ENCODE results near the gene SIK3. TPM values are rescaled to one million over a fixed set of nuclear protein-coding genes. Genes with fewer than 3 reads are reported as not detected.

The SIK3 gene
- total RNA-seq, 2 donors from 2014 or later, result 37.2 to 43.5 TPM

- H3K27ac Mint-ChIP-seq, result no peak overlapping the region
Measured at GRCh38 chr11:116862185-116862584, 236.0 kb downstream of the SIK3 start.

DNA sequence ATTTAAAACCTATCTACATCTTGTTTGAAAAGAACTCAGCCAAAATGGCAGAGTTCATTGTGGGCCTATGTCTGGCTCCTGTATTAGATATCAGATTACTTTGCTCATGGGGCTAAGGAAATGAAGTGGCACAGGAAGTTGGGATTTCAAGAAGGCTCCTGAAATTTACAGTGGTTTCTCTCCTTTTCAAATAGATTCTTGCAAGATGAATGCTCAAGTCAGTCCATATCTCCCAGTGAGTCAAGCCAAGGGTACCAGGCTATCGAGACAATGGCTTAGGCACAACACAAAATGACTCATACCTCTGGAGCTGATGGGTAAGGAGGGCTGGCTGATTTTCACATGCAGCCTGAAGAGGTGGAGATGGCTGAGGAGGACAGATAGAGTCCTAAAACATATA, 236.7 kb downstream of the SIK3 start:
- no peak overlapping the region for H3K27ac ChIP-seq (ENCODE audit: low read depth, low read length)
- no peak overlapping the region for H3K9ac ChIP-seq (ENCODE audit: extremely low read depth, low read length, poor library complexity, severe bottlenecking)
- WGBS, 2 experiments (ENCODE audit: insufficient coverage in 1 of 2, insufficient read length in 1 of 2), result 96% methylated on average over 1 of the region's 1 CpG; no CpG with 5 or more reads in 1 of the 2 experiments
- H3K4me3 ChIP-seq (ENCODE audit: low read length), result no peak overlapping the region
- no peaks in the 10 kb centered on the region for H3K9me3 Mint-ChIP-seq
- no peak for TF ChIP-seq CTCF (conservative IDR thresholded peaks at IDR 0.05)
- no peak overlapping the region for H3K27ac Mint-ChIP-seq
- no peaks in the 10 kb centered on the region for H3K27me3 ChIP-seq (ENCODE audit: control insufficient read depth, insufficient read depth, low read length, poor library complexity, severe bottlenecking)
- no peak for DNase-seq
- H3K4me3 Mint-ChIP-seq, result no peak overlapping the region
- peaks cover 66% of the 10 kb centered on the region for H3K36me3 Mint-ChIP-seq (ENCODE audit: low read depth)
- peaks cover 6% of the 10 kb centered on the region for H3K4me1 Mint-ChIP-seq
- peaks cover 4% of the 10 kb centered on the region for H3K4me1 ChIP-seq (ENCODE audit: control insufficient read depth, insufficient read depth, low read length)
- no peaks in the 10 kb centered on the region for H3K27me3 Mint-ChIP-seq (ENCODE audit: insufficient read depth)
- H3K36me3 ChIP-seq (ENCODE audit: control insufficient read depth, insufficient read depth, low read length), result peaks cover 85% of the 10 kb centered on the region
- H3K9me3 ChIP-seq (ENCODE audit: control insufficient read depth, low read length), result no peaks in the 10 kb centered on the region

More at GRCh38 chr11:116862185-116862584, 236.0 kb downstream of the SIK3 start:
- Histone ChIP-seq H3K27ac (ENCODE audit: low read depth, low read length) (no peak overlapping the region), H3K9me3 (ENCODE audit: control insufficient read depth, low read length) (no peaks in the 10 kb centered on the region), H3K4me3 (ENCODE audit: low read length) (no peak overlapping the region), H3K36me3 (ENCODE audit: control insufficient read depth, insufficient read depth, low read length) (peaks cover 85% of the 10 kb centered on the region), H3K9ac (ENCODE audit: extremely low read depth, low read length, poor library complexity, severe bottlenecking) (no peak overlapping the region), H3K4me1 (ENCODE audit: control insufficient read depth, insufficient read depth, low read length) (peaks cover 4% of the 10 kb centered on the region), H3K27me3 (ENCODE audit: control insufficient read depth, insufficient read depth, low read length, poor library complexity, severe bottlenecking) (no peaks in the 10 kb centered on the region)
- Mint-ChIP-seq H3K4me1 (peaks cover 6% of the 10 kb centered on the region), H3K4me3 (no peak overlapping the region), H3K36me3 (ENCODE audit: low read depth) (peaks cover 66% of the 10 kb centered on the region), H3K27me3 (ENCODE audit: insufficient read depth) (no peaks in the 10 kb centered on the region), H3K9me3 (no peaks in the 10 kb centered on the region)
- WGBS, 2 experiments (ENCODE audit: insufficient coverage in 1 of 2, insufficient read length in 1 of 2), result 91 to 100% methylated on average over 2 to 3 of the region's 3 CpGs
- TF ChIP-seq CTCF (conservative IDR thresholded peaks at IDR 0.05), result no peak
- DNase-seq, result no peak

- Mint-ChIP-seq H3K27me3 (ENCODE audit: insufficient read depth) (no peaks in the 10 kb centered on the region), H3K4me3 (no peak overlapping the region), H3K36me3 (ENCODE audit: low read depth) (peaks cover 71% of the 10 kb centered on the region), H3K4me1 (peaks cover 6% of the 10 kb centered on the region), H3K27ac (no peak overlapping the region), H3K9me3 (no peaks in the 10 kb centered on the region)
- 97% methylated on average over 6 of the region's 6 CpGs; no CpG with 5 or more reads in 1 of the 2 experiments for WGBS, 2 experiments (ENCODE audit: insufficient coverage in 1 of 2, insufficient read length in 1 of 2)
- Histone ChIP-seq H3K4me1 (ENCODE audit: control insufficient read depth, insufficient read depth, low read length) (peaks cover 4% of the 10 kb centered on the region), H3K27ac (ENCODE audit: low read depth, low read length) (no peak overlapping the region), H3K9ac (ENCODE audit: extremely low read depth, low read length, poor library complexity, severe bottlenecking) (no peak overlapping the region), H3K27me3 (ENCODE audit: control insufficient read depth, insufficient read depth, low read length, poor library complexity, severe bottlenecking) (no peaks in the 10 kb centered on the region), H3K4me3 (ENCODE audit: low read length) (no peak overlapping the region), H3K36me3 (ENCODE audit: control insufficient read depth, insufficient read depth, low read length) (peaks cover 81% of the 10 kb centered on the region), H3K9me3 (ENCODE audit: control insufficient read depth, low read length) (no peaks in the 10 kb centered on the region)
- TF ChIP-seq CTCF (conservative IDR thresholded peaks at IDR 0.05), result no peak
- DNase-seq, result no peak
Measured at GRCh38 chr11:116860303-116860702, 237.9 kb downstream of the SIK3 start.
